GM18502 (cell line): ENCODE measurements around the gene KRT82.

Experiments
- ATAC-seq: cut with Tn5 transposase; IDR thresholded peaks from one replicate; pipeline ENCODE4 v1.9.1; 2021; ENCODE audit warnings: mild to moderate bottlenecking; ENCODE audit not compliant: unreplicated experiment, poor library complexity

KRT82 gene

DNA sequence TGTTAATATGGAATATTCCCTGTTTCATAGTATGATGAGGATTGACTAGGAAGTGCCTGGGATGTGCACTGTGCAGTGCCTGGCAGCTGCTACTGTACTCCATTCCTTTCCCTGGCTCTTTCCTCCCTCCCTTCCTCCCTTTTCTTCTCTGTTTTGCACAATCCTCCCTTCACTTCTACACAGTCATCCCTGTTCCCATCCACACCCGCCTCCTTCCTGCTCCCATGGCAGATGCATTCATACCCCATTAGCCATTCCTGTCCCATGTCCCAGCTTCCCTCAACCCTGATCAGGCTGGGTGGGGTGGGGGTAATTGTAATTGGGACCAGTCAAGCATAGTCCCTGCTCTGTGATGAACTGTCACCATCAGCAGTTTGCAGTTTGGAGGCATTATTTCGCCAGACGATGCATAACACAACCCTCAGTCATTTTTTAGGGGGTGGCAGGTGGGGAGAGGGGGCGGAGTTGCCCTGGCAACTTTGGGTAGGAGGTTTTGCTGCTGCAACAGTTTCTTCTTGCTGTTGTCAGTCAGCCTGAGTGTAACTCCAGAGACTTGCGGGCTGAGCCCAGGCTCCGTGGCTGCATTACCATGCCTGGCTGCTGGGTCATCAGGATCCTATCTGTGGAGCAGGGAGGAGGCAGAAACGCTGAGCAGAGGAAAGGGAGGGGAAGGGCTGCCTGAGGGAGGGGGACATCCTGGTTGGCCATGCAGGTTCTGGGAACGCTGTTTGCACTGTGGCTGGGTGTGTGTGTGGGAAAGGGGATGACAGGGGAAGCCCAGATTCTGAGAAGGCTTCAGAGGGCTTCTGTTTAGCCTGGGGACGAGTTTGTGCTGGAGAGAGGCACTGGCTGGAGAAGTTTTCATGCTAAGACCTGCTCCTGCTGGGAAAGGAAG is 16.6 kb downstream of the KRT82 start:
- ATAC-seq, result no peak

DNA sequence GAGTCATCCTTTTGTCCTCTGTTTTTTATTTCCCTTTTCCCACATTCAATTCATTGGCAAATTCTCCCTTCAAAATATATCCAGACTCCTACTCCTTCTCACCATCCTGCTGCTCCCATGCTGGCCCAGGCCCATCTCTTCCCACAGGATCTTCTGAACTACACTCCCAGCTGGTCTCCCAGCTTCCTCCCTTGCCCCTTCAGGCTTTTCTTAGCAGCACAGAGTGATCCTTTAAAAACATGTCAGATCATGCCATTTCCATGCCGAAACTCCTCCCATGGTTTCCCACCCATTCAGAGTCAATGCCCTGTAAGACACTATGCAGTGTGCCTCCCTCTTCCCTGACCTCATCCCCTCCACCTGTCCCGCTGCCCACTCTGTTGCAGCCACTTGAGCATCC is 18.3 kb downstream of the KRT82 start:
- ATAC-seq, result no peak

DNA sequence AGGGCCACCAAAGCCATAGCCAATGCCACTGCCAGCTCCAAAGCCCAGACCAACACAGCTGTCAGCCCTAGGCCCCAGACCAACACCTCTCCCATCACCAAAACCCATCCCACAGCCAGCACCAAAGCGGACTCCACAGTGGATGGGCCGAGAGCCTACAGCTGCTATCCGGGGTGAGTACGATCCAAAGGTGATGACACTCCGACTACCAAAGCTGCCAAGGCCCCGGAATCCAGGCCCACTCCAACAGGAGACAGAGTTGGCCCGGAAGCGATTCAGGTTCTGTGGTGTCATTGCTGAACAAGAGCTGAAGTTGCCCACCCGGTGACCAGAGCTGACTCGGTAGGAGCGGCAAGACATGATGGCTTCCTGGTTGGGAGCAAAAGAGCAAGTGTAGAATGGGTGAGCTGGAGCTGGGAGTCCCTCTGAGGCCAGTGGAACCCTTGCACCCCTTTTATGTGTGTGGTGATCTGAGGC is 20.9 kb downstream of the KRT82 start, which contains the start of gene KRT84:
Gene KRT84, minus strand, starts transcription at position 427 of the 477 bp plus-strand sequence. Its CDS starts 67 bp downstream, at position 360.
- no peak for ATAC-seq

DNA sequence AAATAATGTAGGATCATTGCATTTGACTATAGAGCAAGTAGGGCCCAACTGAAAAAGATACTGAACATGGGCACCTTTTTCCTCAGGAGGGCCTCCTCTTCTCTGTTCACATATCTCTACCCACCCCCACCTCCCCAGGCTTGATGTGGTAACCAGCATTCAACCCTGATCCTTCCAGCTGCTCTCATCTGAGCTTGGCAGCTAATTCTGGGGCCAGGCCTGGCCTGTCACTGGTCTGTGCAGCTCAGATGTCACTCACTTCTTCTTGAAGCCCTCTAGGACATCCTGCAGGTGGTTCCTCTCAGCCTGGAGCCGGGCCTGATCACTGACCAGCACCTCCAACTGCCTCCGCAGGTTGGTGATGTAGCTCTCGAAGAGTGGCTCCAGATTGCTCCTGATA is 22.8 kb downstream of the KRT82 start:
- no peak for ATAC-seq

DNA sequence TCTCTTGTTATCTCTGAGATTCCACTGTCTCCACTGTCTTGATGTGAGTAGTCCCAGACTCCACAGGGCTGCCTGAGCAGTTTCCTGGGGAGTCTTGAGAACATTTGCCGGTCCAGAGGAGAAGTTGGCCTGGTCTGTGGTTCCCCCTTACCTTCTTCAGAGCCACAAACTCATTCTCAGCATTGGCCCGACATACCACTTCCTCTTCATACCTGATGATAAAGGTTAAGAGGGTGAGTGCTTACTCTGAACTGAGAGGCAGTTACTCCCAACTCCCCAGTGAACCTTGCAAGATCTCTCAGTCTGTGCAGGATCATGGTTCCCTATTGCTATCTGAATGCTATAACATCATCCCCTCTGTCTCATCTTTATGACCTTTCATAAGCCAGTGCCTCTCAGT is 23.3 kb downstream of the KRT82 start:
- no peak for ATAC-seq

DNA sequence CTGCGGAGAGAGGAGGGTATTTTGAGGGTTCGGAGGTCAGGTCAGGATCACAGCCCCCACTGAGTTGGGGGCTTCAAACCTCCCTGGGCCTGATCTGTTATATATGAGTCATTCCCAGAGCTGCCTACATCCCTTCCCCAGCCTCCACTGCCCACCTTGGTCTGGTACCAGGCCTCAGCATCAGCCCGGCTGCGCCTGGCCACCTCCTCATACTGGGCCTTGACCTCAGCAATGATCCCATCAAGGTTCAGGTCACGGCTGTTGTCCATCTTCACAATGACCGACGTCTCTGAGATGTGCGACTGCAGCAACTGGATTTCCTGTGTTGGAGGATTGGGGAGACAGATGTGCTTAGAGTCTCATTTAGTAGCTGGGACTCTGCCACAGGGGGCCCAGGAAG is 24.9 kb downstream of the KRT82 start:
- no peak for ATAC-seq

DNA sequence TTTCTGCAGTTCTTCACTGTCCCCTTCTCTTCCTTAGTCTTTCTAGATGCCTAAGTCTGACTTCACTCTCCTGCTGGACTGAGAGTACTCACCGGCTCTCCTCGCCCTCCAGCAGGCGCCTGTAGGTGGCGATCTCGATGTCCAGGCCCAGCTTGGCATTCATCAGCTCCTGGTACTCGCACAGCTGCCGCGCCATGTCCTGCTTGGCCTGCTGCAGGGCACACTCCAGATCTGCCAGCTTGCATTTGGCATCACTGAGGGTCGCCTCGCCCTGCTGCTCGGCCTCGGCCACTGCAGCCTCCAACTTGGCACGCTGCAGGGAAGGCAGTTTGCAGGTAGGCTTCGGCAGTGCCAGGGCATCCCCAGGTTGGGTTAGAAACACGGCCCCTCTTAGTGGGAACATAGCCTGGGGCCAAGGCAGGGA is 25.9 kb downstream of the KRT82 start:
- ATAC-seq, result no peak

DNA sequence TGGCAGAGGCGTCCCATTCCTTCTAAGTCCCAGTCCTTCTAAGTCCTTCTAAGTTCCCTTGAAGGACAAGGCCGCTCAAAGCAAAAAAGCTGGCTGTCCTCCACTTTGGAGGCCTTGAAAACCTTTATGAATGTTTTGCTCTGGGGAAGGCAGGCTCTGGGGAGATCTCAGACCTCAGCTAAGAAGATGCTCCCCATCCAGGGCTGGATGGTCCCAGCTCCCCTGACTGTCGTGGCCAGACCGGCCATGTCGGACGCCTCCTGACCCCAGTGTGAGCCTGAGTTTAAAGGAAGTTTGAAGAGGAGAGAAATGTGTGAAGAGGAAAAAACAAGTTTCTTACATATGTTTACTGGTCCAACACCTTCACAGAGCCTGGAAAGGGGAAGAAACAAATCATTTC is 26.6 kb downstream of the KRT82 start:
- no peak for ATAC-seq

DNA sequence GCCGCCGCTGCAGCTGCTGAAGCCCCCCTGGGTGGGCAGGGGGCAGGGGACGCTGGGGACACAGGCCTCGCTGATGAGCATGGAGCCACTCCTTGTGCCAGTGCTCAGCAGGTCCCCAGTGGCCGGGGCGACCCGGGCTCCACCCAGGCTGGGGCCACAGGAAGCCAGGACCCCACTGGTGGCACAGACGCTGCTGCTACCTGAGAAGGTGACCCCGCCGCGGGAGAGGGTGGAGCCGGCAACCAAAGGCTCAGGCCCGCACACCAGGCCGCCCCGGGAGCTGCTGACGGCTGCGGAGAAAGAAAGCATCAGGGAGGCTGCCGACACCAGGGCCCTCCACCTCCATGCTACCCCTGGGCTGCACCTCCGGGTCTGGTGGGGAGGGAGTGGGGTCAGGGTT is 28.0 kb downstream of the KRT82 start:
- ATAC-seq, result no peak

DNA sequence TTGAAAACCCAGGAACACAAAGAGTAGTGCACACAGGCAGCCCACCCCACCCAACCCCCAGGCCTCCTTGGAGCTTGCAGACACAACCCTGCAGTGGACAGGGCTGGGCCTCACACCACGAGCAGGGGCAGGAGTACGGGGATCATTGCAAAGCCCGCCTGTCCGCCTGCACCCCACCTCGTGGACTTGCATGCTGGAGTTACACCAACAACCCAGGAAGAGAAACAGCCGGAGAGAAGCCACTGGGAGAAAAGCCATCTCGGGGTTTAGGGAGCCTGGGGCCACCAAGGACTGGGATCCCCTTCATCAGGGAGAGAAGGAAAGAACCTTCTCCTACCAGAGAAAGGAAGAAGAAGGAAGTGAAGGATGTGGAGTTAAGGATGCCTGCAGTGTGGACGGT is 28.9 kb downstream of the KRT82 start:
- no peak for ATAC-seq

DNA sequence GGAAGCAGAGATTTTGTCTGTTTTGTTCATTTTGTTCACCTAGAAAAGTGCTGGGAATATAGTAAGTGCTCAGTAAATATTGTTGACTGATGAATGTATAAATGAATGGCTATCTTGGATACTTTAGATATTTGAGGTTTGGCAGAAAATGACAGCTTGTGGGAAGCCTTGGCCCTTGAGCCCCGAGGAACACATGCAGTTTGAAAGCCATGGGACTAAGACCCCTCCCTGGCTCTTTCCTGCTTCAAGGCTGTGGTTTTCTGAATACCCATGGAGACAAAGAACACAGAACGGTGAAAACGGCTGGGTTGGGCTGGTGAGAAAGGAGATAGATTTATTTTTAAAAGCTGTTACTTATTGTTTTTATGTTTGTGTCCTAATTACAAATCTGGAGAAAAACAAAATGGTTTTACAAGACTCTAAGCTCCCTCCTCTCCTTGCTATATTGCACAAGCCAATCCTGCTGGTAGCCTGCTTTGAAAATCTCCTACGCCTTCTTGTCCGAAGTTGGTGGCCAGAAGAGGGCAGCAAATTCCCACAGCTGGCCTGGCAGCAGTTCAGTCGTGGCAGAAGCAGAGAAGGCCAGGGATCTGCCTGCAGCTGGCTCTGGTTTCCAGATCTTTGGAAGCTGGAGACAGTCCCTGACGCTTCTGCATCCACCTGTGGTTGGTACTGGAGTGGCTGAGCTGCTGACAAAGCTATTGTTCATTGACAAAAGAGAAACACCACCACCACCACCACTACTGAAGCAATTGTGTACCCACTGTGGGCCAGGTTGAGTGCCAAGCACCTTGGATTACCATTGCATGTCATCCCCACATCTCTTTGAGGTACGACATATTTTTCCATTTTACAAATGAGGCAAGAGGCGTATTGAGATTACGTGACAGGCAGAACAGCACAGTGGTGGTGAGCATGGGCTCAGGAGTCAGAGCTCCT is 33.6 kb downstream of the KRT82 start:
- ATAC-seq, result no peak

DNA sequence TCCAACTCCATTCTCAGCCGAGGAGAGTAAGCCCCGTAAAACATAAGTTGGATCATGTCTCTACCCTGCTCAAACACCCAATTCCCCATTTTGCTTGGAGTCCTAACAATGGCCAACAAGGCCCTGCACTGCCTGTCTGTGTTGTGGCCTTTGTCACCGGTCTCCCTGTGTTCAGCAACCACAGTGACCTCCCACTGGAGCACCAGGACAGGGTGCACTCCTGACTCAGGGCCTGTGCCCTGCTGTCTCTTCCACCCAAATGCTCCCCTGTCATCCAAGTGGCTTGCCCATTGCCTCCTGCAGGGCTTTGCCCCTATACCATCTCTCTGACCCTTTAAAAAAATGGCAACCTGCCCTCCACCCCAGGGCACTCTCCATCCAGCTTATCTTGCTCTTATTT is 34.4 kb downstream of the KRT82 start:
- ATAC-seq, result no peak

DNA sequence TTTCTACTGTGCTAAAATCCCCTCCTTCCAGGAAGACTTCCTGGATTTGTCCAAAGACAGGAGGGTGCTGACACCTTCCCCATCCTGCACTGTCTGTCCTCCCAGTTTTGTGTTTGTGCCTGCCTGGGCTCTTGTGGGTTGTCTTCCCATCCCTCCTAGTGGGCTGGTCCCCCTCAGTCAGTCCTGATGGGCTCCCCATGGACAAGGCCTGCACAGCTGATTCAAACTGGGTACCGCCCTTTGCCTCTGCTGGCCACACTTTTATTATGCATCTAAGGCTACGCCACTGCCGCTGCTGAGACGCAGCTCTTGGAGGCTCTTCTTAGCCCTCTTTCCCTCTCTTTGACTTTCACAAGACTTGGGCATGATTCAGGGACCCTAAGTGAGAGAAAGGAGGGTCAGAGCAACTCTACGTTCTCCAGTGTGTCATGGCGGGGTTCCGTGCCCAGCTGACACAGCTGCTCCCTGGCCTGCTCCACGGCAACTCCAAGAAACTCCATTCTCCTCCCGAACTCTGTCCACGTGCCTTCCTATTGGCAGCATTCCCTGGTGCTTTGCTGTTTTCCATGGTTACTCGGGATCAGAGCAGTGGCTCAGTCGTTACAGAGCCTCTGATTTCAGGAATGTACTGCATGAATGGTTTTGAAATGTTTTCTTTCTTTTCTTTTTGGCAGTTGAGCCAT is 35.1 kb downstream of the KRT82 start:
- ATAC-seq, result no peak

DNA sequence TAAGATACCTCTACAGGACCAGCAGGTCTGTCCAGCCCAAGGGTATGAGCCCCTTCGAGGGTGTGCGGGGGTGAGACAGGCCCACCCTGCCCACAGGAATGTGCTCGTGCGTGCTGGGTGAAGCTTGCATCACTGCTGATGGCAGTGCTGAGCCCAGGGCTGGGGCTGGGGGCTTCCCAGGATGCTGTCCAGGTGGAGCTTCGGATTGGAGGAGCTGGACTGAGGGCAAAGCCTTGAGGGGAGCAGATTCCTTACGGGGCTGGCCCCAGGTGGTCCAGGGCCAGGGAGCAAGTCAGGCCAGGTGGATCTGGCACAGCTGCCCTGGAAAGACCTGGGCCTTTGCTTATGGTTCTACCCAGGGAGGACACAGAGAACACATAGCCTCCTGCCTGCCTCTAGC is 36.3 kb downstream of the KRT82 start:
- ATAC-seq, result no peak

DNA sequence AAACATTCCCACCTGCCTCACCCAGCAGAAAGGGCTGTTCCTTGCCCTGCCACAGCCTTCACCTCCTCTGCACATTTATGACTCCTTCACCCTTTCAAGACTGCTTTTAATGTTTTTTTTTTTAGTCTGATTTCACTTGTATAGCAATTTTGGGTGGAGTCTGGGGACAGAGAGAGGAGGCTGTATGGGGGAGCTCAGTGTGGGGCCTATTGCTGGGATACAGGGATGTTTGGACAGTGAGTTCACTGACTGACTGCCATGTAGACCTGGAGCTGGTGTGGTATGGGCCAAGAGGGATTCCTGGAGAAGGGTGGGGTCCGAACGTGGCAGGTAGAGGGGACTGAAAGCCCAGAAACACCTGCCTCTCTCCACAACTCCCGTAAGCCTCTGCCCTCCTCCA is 36.9 kb downstream of the KRT82 start:
- no peak for ATAC-seq

DNA sequence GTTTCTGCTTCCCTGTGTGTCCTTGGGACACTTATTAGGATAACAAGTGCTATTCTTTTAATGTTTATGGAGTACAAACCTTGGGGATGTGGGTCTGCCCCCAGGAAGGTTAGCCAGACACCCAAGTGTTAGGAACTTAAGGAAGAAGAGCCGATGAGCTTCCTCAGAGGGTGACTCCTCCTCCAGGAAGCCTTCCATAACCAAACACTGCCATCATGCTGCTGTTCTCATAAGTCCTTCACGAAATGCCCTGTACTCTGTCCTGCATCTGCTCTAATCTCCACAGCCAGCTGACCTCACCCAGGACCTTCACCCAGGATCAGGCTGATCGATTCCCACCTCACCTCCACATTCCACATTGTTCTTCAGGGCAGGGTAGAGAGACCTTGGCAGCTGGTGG is 37.6 kb downstream of the KRT82 start:
- ATAC-seq, result no peak

DNA sequence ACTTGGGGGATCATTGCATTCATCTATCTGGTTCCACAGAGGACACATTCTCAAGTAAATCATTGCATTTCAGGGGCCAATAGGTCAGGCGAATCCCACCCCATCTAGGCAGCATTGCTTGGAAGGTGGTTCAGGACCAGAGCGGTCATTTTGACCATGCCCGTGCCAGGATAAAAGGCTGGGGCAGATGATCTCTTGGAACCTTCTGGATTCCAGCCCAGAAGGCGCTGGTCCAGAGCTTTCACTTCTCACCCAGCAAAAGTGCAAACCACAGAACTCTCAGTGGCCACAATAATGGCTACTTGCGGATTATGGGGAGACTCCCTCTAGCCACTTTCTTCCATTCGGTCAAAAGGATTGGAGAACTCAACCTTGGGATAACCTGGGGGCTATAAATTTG is 38.3 kb downstream of the KRT82 start:
- no peak for ATAC-seq

DNA sequence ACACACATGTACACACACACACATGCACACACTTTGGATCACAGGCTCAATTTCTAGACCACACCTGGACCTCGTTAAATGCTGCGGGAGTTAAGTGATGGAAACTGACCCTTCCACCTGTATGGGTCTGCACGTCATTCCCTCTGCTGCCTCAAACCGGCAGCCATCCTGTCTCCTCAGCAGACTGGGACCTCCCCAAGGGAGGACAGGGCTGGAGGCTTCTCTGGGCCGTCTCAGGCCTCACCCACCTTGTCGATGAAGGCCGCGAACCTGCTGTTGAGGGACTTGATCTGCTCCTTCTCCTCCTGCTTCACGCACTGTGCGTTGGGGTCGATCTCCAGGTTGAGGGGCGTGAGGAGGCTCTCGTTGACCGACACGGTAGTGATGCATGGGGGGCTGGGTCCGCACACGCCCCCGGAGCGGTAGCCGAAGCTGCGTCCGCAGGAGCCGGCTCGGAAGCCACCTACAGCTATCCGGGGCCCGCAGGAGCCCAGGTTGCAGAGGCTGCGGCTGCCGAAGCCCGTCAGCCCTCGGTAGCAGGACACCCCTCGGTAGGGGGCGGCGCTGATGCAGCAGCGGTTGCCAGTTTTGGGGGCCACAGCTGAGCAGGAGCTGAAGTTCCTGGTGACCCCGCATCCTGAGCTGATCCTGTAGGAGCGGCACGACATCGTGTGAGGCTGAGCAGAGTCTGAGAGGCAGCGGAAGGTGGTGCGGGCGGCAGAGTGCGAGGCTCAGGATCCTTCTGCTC is 39.2 kb downstream of the KRT82 start, which contains the start of gene KRT85:
Gene KRT85, minus strand, starts transcription at position 744 of the 748 bp plus-strand sequence. Its CDS starts 76 bp downstream, at position 668.
- ATAC-seq, result no peak

DNA sequence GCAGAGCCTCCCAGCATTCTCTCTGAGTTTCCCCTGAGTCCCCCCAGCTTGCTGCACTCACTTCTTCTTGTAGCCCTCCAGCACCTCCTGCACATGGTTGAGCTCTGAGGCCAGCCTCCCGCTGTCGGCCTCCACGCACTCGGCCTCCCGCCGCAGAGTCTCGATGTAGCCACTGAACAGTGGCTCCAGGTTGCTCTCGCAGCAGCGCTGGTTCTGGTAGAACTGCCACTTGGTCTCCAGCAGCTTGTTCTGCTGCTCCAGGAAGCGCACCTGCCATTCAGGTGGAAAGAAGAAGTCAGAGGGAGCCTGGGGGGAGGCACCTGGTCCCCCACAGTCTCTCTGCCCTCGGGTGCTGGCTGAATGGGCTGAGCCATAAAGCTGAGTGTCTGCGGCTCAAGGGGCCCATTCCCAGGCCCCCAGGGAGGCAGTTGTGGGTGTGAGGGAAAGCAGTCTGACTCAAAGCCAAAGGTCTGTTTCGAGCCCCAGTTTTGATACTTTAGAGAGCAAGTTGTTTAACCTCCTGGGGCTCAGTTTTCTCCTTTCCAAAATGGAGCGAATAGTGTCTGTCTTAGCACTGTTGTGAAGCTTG is 41.1 kb downstream of the KRT82 start:
- ATAC-seq, result no peak
